HepG2 (cell line): ENCODE measurements around the gene P4HB. TPM values are rescaled to one million over a fixed set of nuclear protein-coding genes. Genes with fewer than 3 reads are reported as not detected.

Experiments used
- BCL6 ChIP-seq: IDR thresholded peaks from 2 replicates; pipeline ENCODE4 v1.6.1; 2016; ENCODE audit warnings: missing genetic modification reagents, missing compliant biosample characterization
- BRCA1 ChIP-seq: sonication (generic); formaldehyde crosslinking; IDR thresholded peaks from 2 replicates; pipeline ENCODE4 v1.4.0; 2020; ENCODE audit warnings: missing genetic modification reagents
- CEBPZ ChIP-seq: IDR thresholded peaks from 2 replicates; pipeline ENCODE4 v1.6.1; 2012; ENCODE audit warnings: low read length, improper control_type of control experiment
- FOSL1 ChIP-seq: sonication (generic); formaldehyde crosslinking; IDR thresholded peaks from 2 replicates; pipeline ENCODE4 v1.9.0; 2021; ENCODE audit warnings: missing genetic modification reagents, borderline replicate concordance
- GATA4 ChIP-seq: sonication (generic); IDR thresholded peaks from 2 replicates; pipeline ENCODE4 v1.6.1; 2016; ENCODE audit warnings: antibody characterized with exemption, low read depth, borderline replicate concordance
- GLMP ChIP-seq: sonication (generic); formaldehyde crosslinking; IDR thresholded peaks from 2 replicates; pipeline ENCODE4 v1.9.0; 2021; ENCODE audit warnings: missing genetic modification reagents, mild to moderate bottlenecking, borderline replicate concordance
- HIVEP1 ChIP-seq: sonication (generic); formaldehyde crosslinking; IDR thresholded peaks from 2 replicates; pipeline ENCODE4 v1.4.0; 2020; ENCODE audit warnings: mild to moderate bottlenecking, missing genetic modification reagents
- MYNN ChIP-seq: sonication (generic); formaldehyde crosslinking; IDR thresholded peaks from 2 replicates; pipeline ENCODE4 v1.4.0; 2020; ENCODE audit warnings: mild to moderate bottlenecking, low read depth, missing genetic modification reagents
- PHF8 ChIP-seq: sonication (generic); formaldehyde crosslinking; IDR thresholded peaks from 2 replicates; pipeline ENCODE4 v1.5.0; 2020; ENCODE audit warnings: missing genetic modification reagents
- POGZ ChIP-seq: sonication (generic); formaldehyde crosslinking; IDR thresholded peaks from 2 replicates; pipeline ENCODE4 v1.4.0; 2020; ENCODE audit warnings: mild to moderate bottlenecking, missing genetic modification reagents
- TFDP1 ChIP-seq: IDR thresholded peaks from 2 replicates; pipeline ENCODE4 v1.6.1; 2016; ENCODE audit warnings: missing compliant biosample characterization, missing genetic modification reagents, borderline replicate concordance
- TMF1 ChIP-seq: sonication (generic); formaldehyde crosslinking; IDR thresholded peaks from 2 replicates; pipeline ENCODE4 v1.8.1; 2022; ENCODE audit warnings: low read depth, missing genetic modification reagents
- YEATS4 ChIP-seq: sonication (generic); formaldehyde crosslinking; IDR thresholded peaks from 2 replicates; pipeline ENCODE4 v1.4.0; 2020; ENCODE audit warnings: missing genetic modification reagents, borderline replicate concordance
- ZBTB25 ChIP-seq: IDR thresholded peaks from 2 replicates; pipeline ENCODE4 v1.6.1; 2018; ENCODE audit warnings: missing genetic modification reagents
- ZEB1 ChIP-seq: IDR thresholded peaks from 2 replicates; pipeline ENCODE4 v1.6.1; 2012; ENCODE audit warnings: mild to moderate bottlenecking, low read depth, inconsistent platforms; ENCODE audit not compliant: insufficient replicate concordance
- ZHX1 ChIP-seq: sonication (generic); formaldehyde crosslinking; IDR thresholded peaks from 2 replicates; pipeline ENCODE4 v1.8.1; 2022; ENCODE audit warnings: low read depth, mild to moderate bottlenecking, missing genetic modification reagents
- ZMAT5 ChIP-seq: sonication (generic); formaldehyde crosslinking; IDR thresholded peaks from 2 replicates; pipeline ENCODE4 v1.5.0; 2020; ENCODE audit warnings: mild to moderate bottlenecking, low read depth, missing genetic modification reagents, borderline replicate concordance
- ZNF772 ChIP-seq: sonication (generic); formaldehyde crosslinking; IDR thresholded peaks from 2 replicates; pipeline ENCODE4 v1.5.0; 2020; ENCODE audit warnings: mild to moderate bottlenecking, missing genetic modification reagents
- ZNF788 ChIP-seq: sonication (generic); formaldehyde crosslinking; IDR thresholded peaks from 2 replicates; pipeline ENCODE4 v1.5.0; 2020; ENCODE audit warnings: mild to moderate bottlenecking, missing genetic modification reagents, borderline replicate concordance
- polyA plus RNA-seq, 8 experiments: library from polyadenylated mRNA; depleted of rRNA in 3 of 8; stranded (reverse) in 7 of 8; unstranded in 1 of 8; fragments of >200 nt; fragmentation: Illumina TruSeq in 4 of 8; extraction: Trizol in 4 of 8; gene quantifications; 2 replicates each; pipeline versions ENCODE4 v1.2.1 to v1.2.3, GENCODE V29; 2011 to 2016; ENCODE audit warnings: low read depth in 4 of 8, missing spikeins in 1 of 8, mixed read lengths in 1 of 8; ENCODE audit not compliant: insufficient read depth in 1 of 8
- total RNA-seq, 5 experiments: library from RNA; depleted of rRNA; stranded (reverse); fragments of >200 nt; fragmentation: Illumina TruSeq; extraction: Trizol; gene quantifications; 2 replicates each; pipeline ENCODE4 v1.2.3, GENCODE V29; 2016; ENCODE audit warnings: low read depth in 1 of 5

Gene P4HB
- total and polyA plus RNA-seq, 2 of the 13 experiments (the other 11 are each of a cell fraction or from before 2014, with no cell fraction given) = 185 to 782 TPM

GRCh38 chr17:81860756-81861568 is 627 bp upstream of the P4HB start (continued):
- TF ChIP-seq ZHX1 (CRISPR knock-in tag) (peak; percentile 87), FOSL1 (no peak), ZMAT5 (no peak), ZEB1 (no peak), YEATS4 (CRISPR knock-in tag) (peak; percentile 98), ZNF772 (CRISPR knock-in tag) (peak; percentile 87), BRCA1 (CRISPR knock-in tag) (peak; percentile 86; the same call in 1 of the 2 replicates), CEBPZ (no peak), MYNN (CRISPR knock-in tag) (no peak), GLMP (CRISPR knock-in tag) (no peak), HIVEP1 (peak; percentile 92), TFDP1 (CRISPR knock-in tag) (peak; percentile 65), GATA4 (peak; percentile 57; the same call in 1 of the 2 replicates), ZNF788 (CRISPR knock-in tag) (peak; percentile 85), ZBTB25 (CRISPR knock-in tag) (peak; percentile 98), PHF8 (CRISPR knock-in tag) (peak; percentile 97), POGZ (peak; percentile 92), BCL6 (peak; percentile 65; the same call in 1 of the 2 replicates), TMF1 (peak; percentile 2; the same call in 1 of the 2 replicates)
